Astrocyte (in vitro differentiated cells and primary cell): ENCODE measurements around the gene DOK7. TPM values are rescaled to one million over a fixed set of nuclear protein-coding genes. Genes with fewer than 3 reads are reported as not detected.

ENCODE experiments used
- DNase-seq: peaks from one replicate; pipeline ENCODE4 v3.0.0-alpha.2; 2010; ENCODE audit warnings: low read depth
- FAIRE-seq: peaks from 2 replicates; lab custom pipeline; 2011; peaks lifted over from hg19 to GRCh38; lab: Jason Lieb, UNC
- H2AFZ ChIP-seq: 2 replicates; pipeline ENCODE4 v1.6.0; 2012; ENCODE audit warnings: low read depth, low read length, inconsistent platforms
- H3K27ac ChIP-seq: 2 replicates; pipeline ENCODE4 v1.5.1; 2011; ENCODE audit warnings: low read depth, low read length, inconsistent platforms
- H3K27me3 ChIP-seq: 2 replicates; pipeline ENCODE4 v1.6.0; 2011; ENCODE audit warnings: low read length, inconsistent platforms; ENCODE audit not compliant: insufficient read depth
- H3K36me3 ChIP-seq: 2 replicates; pipeline ENCODE4 v1.5.1; 2011; ENCODE audit warnings: low read length, inconsistent platforms; ENCODE audit not compliant: insufficient read depth
- H3K4me1 ChIP-seq: 2 replicates; pipeline ENCODE4 v1.5.1; 2011; ENCODE audit warnings: low read length, inconsistent platforms; ENCODE audit not compliant: insufficient read depth
- H3K4me2 ChIP-seq: 2 replicates; pipeline ENCODE4 v1.6.0; 2012; ENCODE audit warnings: low read length, inconsistent platforms
- H3K4me3 ChIP-seq: 2 replicates; pipeline ENCODE4 v1.5.1; 2011; ENCODE audit warnings: low read depth, mild to moderate bottlenecking, low read length, inconsistent platforms; ENCODE audit not compliant: insufficient read depth
- H3K79me2 ChIP-seq: 2 replicates; pipeline ENCODE4 v1.6.0; 2012; ENCODE audit warnings: mild to moderate bottlenecking, low read length, inconsistent platforms; ENCODE audit not compliant: insufficient read depth
- H3K9ac ChIP-seq: 2 replicates; pipeline ENCODE4 v1.6.0; 2012; ENCODE audit warnings: mild to moderate bottlenecking, low read length, inconsistent platforms
- H3K9me3 ChIP-seq: 2 replicates; pipeline ENCODE4 v1.5.1; 2012; ENCODE audit warnings: low read depth, mild to moderate bottlenecking, low read length, inconsistent platforms; ENCODE audit not compliant: insufficient read depth
- H4K20me1 ChIP-seq: 2 replicates; pipeline ENCODE4 v1.6.0; 2012; ENCODE audit warnings: low read length, inconsistent platforms; ENCODE audit not compliant: insufficient read depth
- H3K27ac Mint-ChIP-seq: one replicate; pipeline ENCODE4 v1.8.0; 2021; ENCODE audit warnings: mild to moderate bottlenecking, mixed read lengths; ENCODE audit not compliant: unreplicated experiment
- H3K27me3 Mint-ChIP-seq: one replicate; pipeline ENCODE4 v1.8.0; 2021; ENCODE audit warnings: low read depth, mixed read lengths; ENCODE audit not compliant: unreplicated experiment
- H3K36me3 Mint-ChIP-seq: one replicate; pipeline ENCODE4 v1.8.0; 2021; ENCODE audit warnings: low read depth, mixed read lengths; ENCODE audit not compliant: unreplicated experiment
- H3K4me1 Mint-ChIP-seq: one replicate; pipeline ENCODE4 v1.8.0; 2021; ENCODE audit warnings: low read depth, mixed read lengths; ENCODE audit not compliant: unreplicated experiment
- H3K4me3 Mint-ChIP-seq: one replicate; pipeline ENCODE4 v1.8.0; 2021; ENCODE audit warnings: mild to moderate bottlenecking, moderate library complexity, mixed read lengths; ENCODE audit not compliant: unreplicated experiment
- H3K9me3 Mint-ChIP-seq: one replicate; pipeline ENCODE4 v1.8.0; 2021; ENCODE audit warnings: mild to moderate bottlenecking, mixed read lengths; ENCODE audit not compliant: unreplicated experiment
- EZH2 ChIP-seq: IDR thresholded peaks from 2 replicates; pipeline ENCODE4 v1.6.1; 2012; ENCODE audit warnings: mild to moderate bottlenecking, low read length, inconsistent platforms; ENCODE audit not compliant: insufficient read depth
- total RNA-seq: library from RNA; stranded (reverse); gene quantifications from 2 replicates; pipeline ENCODE4 v1.2.1, GENCODE V29; 2021
- TF ChIP-seq, protein P1 (sequence below): IDR thresholded peaks from 2 replicates; pipeline ENCODE4 v1.5.1; 2011; ENCODE audit warnings: low read depth, mild to moderate bottlenecking, inconsistent platforms, low read length, moderate library complexity; ENCODE audit not compliant: insufficient read depth

Gene DOK7
- total RNA-seq, 1 donor from 2014 or later: not detected

DNA sequence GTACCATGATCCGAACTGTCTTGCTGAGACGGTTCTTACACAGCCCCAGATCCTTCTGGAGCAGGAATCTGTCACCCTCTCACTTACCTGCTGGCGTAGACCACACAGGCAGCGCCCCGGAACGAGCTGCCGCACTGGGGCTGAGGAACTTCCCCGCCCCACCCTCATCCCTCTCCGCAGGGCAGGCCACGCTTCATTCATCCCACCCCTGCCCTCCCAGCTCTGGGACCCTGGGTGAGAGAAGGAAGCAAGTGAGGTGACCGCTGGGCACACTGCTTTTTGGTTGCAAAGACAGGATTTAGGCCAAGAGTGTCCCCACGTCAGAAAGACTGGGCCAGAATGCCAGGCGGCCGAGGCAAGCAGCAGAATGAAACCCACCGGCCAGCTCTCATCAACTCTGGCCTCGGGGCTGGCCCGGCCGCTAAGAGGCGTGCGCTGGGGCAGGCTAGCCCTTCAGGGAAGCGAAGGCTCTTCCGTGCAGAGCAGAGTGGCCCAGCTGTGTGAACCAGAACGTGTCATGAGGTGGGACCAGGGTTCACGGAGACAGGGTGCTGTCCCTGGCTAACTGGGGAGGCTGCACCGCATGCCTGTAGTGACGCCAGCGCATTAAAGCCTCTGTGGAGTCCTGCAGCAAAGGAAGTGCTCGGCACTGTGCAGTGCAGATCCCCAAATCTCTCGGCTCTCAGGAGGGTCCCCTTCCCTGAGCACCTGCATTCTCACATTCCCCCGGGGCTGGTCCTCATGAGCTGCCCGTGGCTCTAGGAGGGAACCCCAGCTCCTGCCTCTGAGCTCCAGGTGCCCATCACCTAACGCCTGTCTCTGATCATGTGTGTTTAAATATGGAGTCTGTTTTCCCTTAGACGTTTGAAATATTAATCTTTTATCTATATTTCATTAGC is 62.7 kb downstream of the DOK7 start:
- no peak overlapping the region for H3K4me2 ChIP-seq
- H3K36me3 ChIP-seq: no peaks in the 10 kb centered on the region
- no peak overlapping the region for H3K27ac Mint-ChIP-seq
- H3K9me3 Mint-ChIP-seq: no peaks in the 10 kb centered on the region
- H3K4me3 ChIP-seq: no peak overlapping the region
- H3K9me3 ChIP-seq: no peaks in the 10 kb centered on the region
- DNase-seq (no peak), FAIRE-seq (no peak)
- peaks cover 3% of the 10 kb centered on the region for H3K4me1 Mint-ChIP-seq
- H3K4me1 ChIP-seq: peaks cover 5% of the 10 kb centered on the region
- H4K20me1 ChIP-seq: peaks cover 71% of the 10 kb centered on the region
- H3K36me3 Mint-ChIP-seq: peaks cover 8% of the 10 kb centered on the region
- H3K4me3 Mint-ChIP-seq: no peak overlapping the region
- no peak overlapping the region for H3K9ac ChIP-seq
- peaks cover 45% of the 10 kb centered on the region for H3K79me2 ChIP-seq
- no peak for TF ChIP-seq EZH2
- TF ChIP-seq, protein P1, sequence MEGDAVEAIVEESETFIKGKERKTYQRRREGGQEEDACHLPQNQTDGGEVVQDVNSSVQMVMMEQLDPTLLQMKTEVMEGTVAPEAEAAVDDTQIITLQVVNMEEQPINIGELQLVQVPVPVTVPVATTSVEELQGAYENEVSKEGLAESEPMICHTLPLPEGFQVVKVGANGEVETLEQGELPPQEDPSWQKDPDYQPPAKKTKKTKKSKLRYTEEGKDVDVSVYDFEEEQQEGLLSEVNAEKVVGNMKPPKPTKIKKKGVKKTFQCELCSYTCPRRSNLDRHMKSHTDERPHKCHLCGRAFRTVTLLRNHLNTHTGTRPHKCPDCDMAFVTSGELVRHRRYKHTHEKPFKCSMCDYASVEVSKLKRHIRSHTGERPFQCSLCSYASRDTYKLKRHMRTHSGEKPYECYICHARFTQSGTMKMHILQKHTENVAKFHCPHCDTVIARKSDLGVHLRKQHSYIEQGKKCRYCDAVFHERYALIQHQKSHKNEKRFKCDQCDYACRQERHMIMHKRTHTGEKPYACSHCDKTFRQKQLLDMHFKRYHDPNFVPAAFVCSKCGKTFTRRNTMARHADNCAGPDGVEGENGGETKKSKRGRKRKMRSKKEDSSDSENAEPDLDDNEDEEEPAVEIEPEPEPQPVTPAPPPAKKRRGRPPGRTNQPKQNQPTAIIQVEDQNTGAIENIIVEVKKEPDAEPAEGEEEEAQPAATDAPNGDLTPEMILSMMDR: no peak
- no peaks in the 10 kb centered on the region for H3K27me3 ChIP-seq
- no peak overlapping the region for H3K27ac ChIP-seq
- no peak overlapping the region for H2AFZ ChIP-seq
- H3K27me3 Mint-ChIP-seq: no peaks in the 10 kb centered on the region

DNA sequence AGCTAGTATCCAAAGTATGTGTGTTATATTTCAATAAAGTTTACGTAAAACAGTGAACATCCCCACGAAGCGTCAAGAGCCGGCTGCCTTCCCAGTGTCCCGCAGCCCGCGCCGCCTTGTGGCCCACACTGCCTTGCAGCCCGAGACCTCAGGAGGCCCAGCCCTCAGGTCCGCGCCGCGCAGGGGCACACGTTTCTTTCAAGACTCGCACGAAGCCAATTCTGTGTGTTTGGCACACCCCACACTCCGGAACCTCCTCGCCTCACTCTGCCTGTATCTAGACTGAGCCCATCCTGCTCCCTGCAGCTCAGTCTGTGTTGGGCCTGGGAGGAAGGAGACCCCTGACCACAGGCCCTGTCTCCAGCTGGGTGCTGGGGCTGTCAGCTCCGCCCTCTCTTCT is 63.4 kb downstream of the DOK7 start:
- FAIRE-seq: no peak
- no peak overlapping the region for H3K27ac ChIP-seq
- H3K27me3 ChIP-seq: no peaks in the 10 kb centered on the region
- H2AFZ ChIP-seq: no peak overlapping the region
- no peak overlapping the region for H3K9ac ChIP-seq
- no peak for DNase-seq
- H4K20me1 ChIP-seq: peaks cover 75% of the 10 kb centered on the region
- no peak overlapping the region for H3K4me2 ChIP-seq
- H3K36me3 Mint-ChIP-seq: peaks cover 11% of the 10 kb centered on the region
- H3K9me3 ChIP-seq: no peaks in the 10 kb centered on the region
- no peak overlapping the region for H3K27ac Mint-ChIP-seq
- no peak for TF ChIP-seq EZH2
- TF ChIP-seq, protein P1: no peak
- no peaks in the 10 kb centered on the region for H3K27me3 Mint-ChIP-seq
- H3K36me3 ChIP-seq: no peaks in the 10 kb centered on the region
- H3K79me2 ChIP-seq: peaks cover 52% of the 10 kb centered on the region
- peaks cover 8% of the 10 kb centered on the region for H3K4me1 Mint-ChIP-seq
- no peak overlapping the region for H3K4me3 Mint-ChIP-seq
- H3K4me3 ChIP-seq: no peak overlapping the region
- H3K4me1 ChIP-seq: peaks cover 7% of the 10 kb centered on the region
- H3K9me3 Mint-ChIP-seq: no peaks in the 10 kb centered on the region
